SK-N-SH (cell line): ENCODE results near the gene IL2RA. TPM values are rescaled to one million over a fixed set of nuclear protein-coding genes. Genes with fewer than 3 reads are reported as not detected.
"Not testable (repeated sequence)": the region's sequence is repeated elsewhere in the genome, so short reads cannot be mapped to it uniquely, and the experiment has no call there.

Experiments
- CTCF ChIA-PET: fragments of 300-600, 350-600 bp; formaldehyde crosslinking; extraction: SDS; loops from one replicate; lab custom pipeline; 2021; lab: Yijun Ruan, JAX
- POLR2A ChIA-PET: fragments of 350-600 bp; sonication (Branson Sonifier 250); formaldehyde crosslinking; extraction: SDS; loops from one replicate; lab custom pipeline; 2020; ENCODE audit warnings: antibody characterized with exemption, inconsistent platforms; lab: Yijun Ruan, JAX
- DNase-seq: peaks from one replicate; pipeline ENCODE4 v3.0.0; 2012
- H2AFZ ChIP-seq: fragments of 200-600 bp; sonication (generic); 2 replicates; pipeline ENCODE4 v1.8.1; 2016; ENCODE audit warnings: antibody characterized with exemption, mild to moderate bottlenecking, low read depth
- H3F3A ChIP-seq: fragments of 200-600 bp; sonication (generic); replicated peaks from 2 replicates; pipeline ENCODE3; 2016; ENCODE audit warnings: antibody characterized with exemption, mild to moderate bottlenecking; ENCODE audit not compliant: insufficient read depth
- H3K27ac ChIP-seq, 2 experiments: fragments of 200-500 bp in 1 of 2; fragments of 200-600 bp in 1 of 2; sonication (Bioruptor generic) in 1 of 2; sonication (generic), shearing (Covaris generic) in 1 of 2; 2 replicates each; pipeline versions ENCODE4 v1.5.1 to v1.6.1; 2014 to 2016; ENCODE audit warnings: low read depth in 2 of 2, inconsistent platforms in 1 of 2, low read length in 1 of 2, mild to moderate bottlenecking in 1 of 2, mixed read lengths in 1 of 2
- H3K27me3 ChIP-seq: fragments of 200-600 bp; sonication (generic), shearing (Covaris generic); 2 replicates; pipeline ENCODE4 v1.6.1; 2016; ENCODE audit warnings: mixed run types; ENCODE audit not compliant: insufficient read depth
- H3K36me3 ChIP-seq, 2 experiments: fragments of 200-500 bp in 1 of 2; fragments of 200-600 bp in 1 of 2; sonication (Bioruptor generic) in 1 of 2; sonication (generic) in 1 of 2; replicated peaks in 1 of 2; 2 replicates each; pipeline versions ENCODE3 to v1.5.1; 2014 to 2016; ENCODE audit warnings: low read length in 1 of 2, mild to moderate bottlenecking in 1 of 2; ENCODE audit not compliant: insufficient read depth in 2 of 2, control insufficient read depth in 1 of 2
- H3K4me1 ChIP-seq, 2 experiments: fragments of 200-500 bp in 1 of 2; fragments of 200-600 bp in 1 of 2; sonication (Bioruptor generic) in 1 of 2; sonication (generic), shearing (Covaris generic) in 1 of 2; 2 replicates each; pipeline versions ENCODE4 v1.5.1 to v1.6.1; 2014 to 2016; ENCODE audit warnings: low read depth in 1 of 2, low read length in 1 of 2, mixed run types in 1 of 2; ENCODE audit not compliant: insufficient read depth in 2 of 2, control insufficient read depth in 1 of 2
- H3K4me2 ChIP-seq: fragments of 200-600 bp; sonication (generic), shearing (Covaris generic); 2 replicates; pipeline ENCODE4 v1.6.1; 2017; ENCODE audit warnings: mixed run types
- H3K4me3 ChIP-seq, 2 experiments: fragments of 200-500 bp in 1 of 2; fragments of 200-600 bp in 1 of 2; sonication (Bioruptor generic) in 1 of 2; sonication (generic), shearing (Covaris generic) in 1 of 2; 2 replicates each; pipeline versions ENCODE4 v1.5.1 to v1.8.1; 2014 to 2016; ENCODE audit warnings: low read depth in 2 of 2, inconsistent platforms in 1 of 2, low read length in 1 of 2, mild to moderate bottlenecking in 1 of 2, mixed read lengths in 1 of 2, moderate library complexity in 1 of 2
- H3K79me2 ChIP-seq: fragments of 200-600 bp; sonication (generic); 2 replicates; pipeline ENCODE4 v1.8.1; 2017; ENCODE audit warnings: mild to moderate bottlenecking; ENCODE audit not compliant: insufficient read depth
- H3K9ac ChIP-seq: fragments of 200-600 bp; sonication (generic); 2 replicates; pipeline ENCODE4 v1.6.1; 2017; ENCODE audit warnings: mixed run types
- H3K9me2 ChIP-seq: fragments of 200-600 bp; sonication (generic); 2 replicates; pipeline ENCODE4 v1.6.1; 2017; ENCODE audit warnings: mixed run types
- H3K9me3 ChIP-seq: fragments of 200-600 bp; sonication (generic); 2 replicates; pipeline ENCODE4 v1.6.1; 2017; ENCODE audit warnings: mixed run types, mild to moderate bottlenecking, moderate library complexity
- H4K20me1 ChIP-seq: fragments of 200-600 bp; sonication (generic); 2 replicates; pipeline ENCODE4 v1.6.1; 2017; ENCODE audit warnings: mild to moderate bottlenecking, mixed run types; ENCODE audit not compliant: insufficient read depth
- EP300 ChIP-seq, 2 experiments: IDR thresholded peaks; 2 replicates each; pipeline versions ENCODE4 v1.4.0 to v1.6.1; 2012; ENCODE audit warnings: borderline replicate concordance in 1 of 2, low read depth in 1 of 2, low read length in 1 of 2
- IRF3 ChIP-seq: fragments of 150-350 bp; IDR thresholded peaks from 2 replicates; pipeline ENCODE4 v1.6.1; 2016; ENCODE audit warnings: mild to moderate bottlenecking, low read depth, low read length
- MEF2A ChIP-seq: IDR thresholded peaks from 2 replicates; pipeline ENCODE4 v1.4.0; 2012; ENCODE audit warnings: low read depth, borderline replicate concordance
- RAD21 ChIP-seq: IDR thresholded peaks from 2 replicates; pipeline ENCODE4 v1.6.1; 2012; ENCODE audit warnings: mild to moderate bottlenecking, low read length
- RCOR1 ChIP-seq: fragments of 150-350 bp; IDR thresholded peaks from 2 replicates; pipeline ENCODE4 v1.6.1; 2017; ENCODE audit warnings: antibody characterized with exemption, low read length
- RXRA ChIP-seq: IDR thresholded peaks from 2 replicates; pipeline ENCODE4 v1.4.0; 2012; ENCODE audit warnings: low read depth, mild to moderate bottlenecking, borderline replicate concordance
- SMC3 ChIP-seq: IDR thresholded peaks from 2 replicates; pipeline ENCODE4 v1.6.1; 2012; ENCODE audit warnings: low read depth, low read length, improper control_type of control experiment
- TCF12 ChIP-seq: IDR thresholded peaks from 2 replicates; pipeline ENCODE4 v1.4.0; 2012
- ZBTB33 ChIP-seq: IDR thresholded peaks from 2 replicates; pipeline ENCODE4 v1.4.0; 2012; ENCODE audit warnings: low read depth, borderline replicate concordance
- WGBS: methylation state at CpG from one replicate; pipeline ENCODE4 v1.1.6; 2017; ENCODE audit warnings: low lambda C conversion rate; 5-methylcytosine and 5-hydroxymethylcytosine counted together
- polyA plus RNA-seq, 3 experiments: library from polyadenylated mRNA; depleted of rRNA; stranded (reverse); fragments of >200 nt; gene quantifications; 2 replicates each; pipeline ENCODE4 v1.2.3, GENCODE V29; 2012
- TF ChIP-seq, protein P1 (sequence below): IDR thresholded peaks from 2 replicates; pipeline ENCODE4 v1.4.0; 2012; ENCODE audit warnings: low read depth

The IL2RA gene
- polyA plus RNA-seq, 1 of the 3 experiments (the other 2 are of a cell fraction) = not detected

DNA sequence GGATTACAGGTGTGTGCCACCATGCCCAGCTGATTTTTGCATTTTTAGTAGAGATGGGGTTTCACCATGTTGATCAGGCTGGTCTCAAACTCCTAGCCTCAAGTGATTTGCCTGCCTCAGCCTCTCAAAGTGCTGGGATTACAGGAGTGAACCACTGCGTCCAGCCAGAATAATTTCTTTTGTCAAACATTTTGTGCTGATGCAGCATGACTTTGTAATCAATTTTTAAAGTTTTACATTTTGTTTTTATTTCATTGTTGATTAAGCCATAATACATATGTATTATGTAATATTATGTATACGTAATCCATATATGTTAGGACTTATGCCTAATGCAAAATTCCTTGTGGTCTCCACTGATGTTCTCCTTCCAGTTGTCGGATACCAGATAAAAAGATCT lies 45.4 kb upstream of the IL2RA start:
- H4K20me1 ChIP-seq, DNase-seq, H3K9ac ChIP-seq, H3K4me3 ChIP-seq, H3K27ac ChIP-seq, H3F3A ChIP-seq, H2AFZ ChIP-seq, H3K4me1 ChIP-seq, H3K4me2 ChIP-seq, H3K27me3 ChIP-seq, H3K9me3 ChIP-seq, H3K9me2 ChIP-seq: not testable (repeated sequence)
- WGBS = 96% methylated on average over 3 of the region's 3 CpGs
- peaks cover 34% of the 10 kb centered on the region for H3K79me2 ChIP-seq
- ChIA-PET POLR2A (interaction anchor here (0.7 kb wide), 1 partner anchor 294 kb away, joined by 3 read pairs; no protein-coding TSS in a partner anchor), CTCF (interaction anchor here (1.2 to 6.8 kb wide), 2 partner anchors 294 to 299 kb away, joined by 5 to 75 read pairs; no protein-coding TSS in a partner anchor)
- H3K36me3 ChIP-seq = peaks cover 68 to 82% of the 10 kb centered on the region in 2 experiments

GRCh38 chr10:6103591-6103990 lies 41.4 kb upstream of the IL2RA start:
- 96% methylated on average over 8 of the region's 8 CpGs for WGBS
- Histone ChIP-seq H4K20me1 (no peaks in the 10 kb centered on the region; the same call in 1 of the 2 replicates), H3K4me2 (no peak overlapping the region), H3K27me3 (no peaks in the 10 kb centered on the region), H3K4me3 (no peak overlapping the region), H3K9me3 (no peaks in the 10 kb centered on the region), H3K79me2 (peaks cover 39% of the 10 kb centered on the region), H3K9me2 (no peaks in the 10 kb centered on the region), H2AFZ (no peak overlapping the region), H3F3A (no peaks in the 10 kb centered on the region), H3K36me3 (peaks cover 67 to 83% of the 10 kb centered on the region in 2 experiments), H3K27ac (no peak overlapping the region), H3K9ac (no peak overlapping the region), H3K4me1 (no peaks in the 10 kb centered on the region)
- ChIA-PET POLR2A (no interaction called here), CTCF (no interaction called here)
- no peak for DNase-seq
- TF ChIP-seq, protein P1, sequence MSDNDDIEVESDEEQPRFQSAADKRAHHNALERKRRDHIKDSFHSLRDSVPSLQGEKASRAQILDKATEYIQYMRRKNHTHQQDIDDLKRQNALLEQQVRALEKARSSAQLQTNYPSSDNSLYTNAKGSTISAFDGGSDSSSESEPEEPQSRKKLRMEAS = no peak
- TF ChIP-seq IRF3 (no peak), RAD21 (no peak), RCOR1 (no peak), TCF12 (no peak), MEF2A (no peak), SMC3 (no peak), EP300 (IDR thresholded peaks at IDR 0.05; ENCODE audit: borderline replicate concordance in 1 of 2, low read depth in 1 of 2, low read length in 1 of 2) (no peak), ZBTB33 (no peak), RXRA (no peak)
